ENCODE results near the gene CUX1.

DNA sequence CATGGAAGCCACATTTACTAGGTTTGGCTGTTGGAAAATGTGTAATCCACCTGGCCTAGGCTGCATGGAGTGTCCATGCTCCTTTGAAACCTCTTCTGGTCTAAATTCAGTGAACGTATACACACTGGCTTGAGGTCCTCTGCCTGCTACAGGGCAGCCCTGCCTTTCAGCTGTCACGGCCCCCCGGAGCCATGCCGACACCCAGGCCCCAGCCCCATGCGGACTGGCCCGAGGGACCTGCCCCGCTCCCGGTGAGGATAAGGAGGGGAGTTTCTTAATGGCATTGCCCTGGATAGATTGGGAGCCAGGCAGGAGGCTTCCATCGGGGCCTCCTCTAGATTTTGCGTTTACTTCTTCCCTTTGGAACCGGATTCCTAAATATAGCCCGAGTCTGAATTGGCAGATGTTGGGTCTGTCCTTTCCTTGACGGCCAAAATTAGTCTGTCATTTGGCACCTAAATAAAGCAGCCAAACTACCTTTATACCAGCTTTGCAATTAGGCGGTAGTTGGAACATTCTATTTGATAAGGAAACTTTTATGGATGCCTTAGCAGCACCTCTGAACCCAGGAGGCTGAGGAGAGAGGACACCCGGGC, 397.1 kb downstream of the CUX1 start:
- TF ChIP-seq GATA2 (IDR thresholded peaks at IDR 0.05; ENCODE audit: low read depth, low read length) (no peak), GATA3 (IDR thresholded peaks at IDR 0.05; ENCODE audit: low read depth, low read length) (no peak)

All from SH-SY5Y (cell line).